GM12875 (cell line): ENCODE data around the gene GNPDA1.
A peak's percentile ranks its signal among the peaks of the same experiment; 100 is the strongest.

Source experiments
- H3K4me3 ChIP-seq: one replicate; pipeline ENCODE4 v1.5.1; 2011; ENCODE audit warnings: low read depth, low read length, control low read depth
- TF ChIP-seq, protein P1 (sequence below): IDR thresholded peaks from 2 replicates; pipeline ENCODE4 v1.5.1; 2011; ENCODE audit warnings: low read depth, mild to moderate bottlenecking, control low read depth, inconsistent platforms, low read length, moderate library complexity, borderline replicate concordance; ENCODE audit not compliant: insufficient read depth

Gene GNPDA1

GRCh38 chr5:141982626-141983025 is 30.2 kb downstream of the GNPDA1 start:
- H3K4me3 ChIP-seq, result no peak overlapping the region
- TF ChIP-seq, protein P1, sequence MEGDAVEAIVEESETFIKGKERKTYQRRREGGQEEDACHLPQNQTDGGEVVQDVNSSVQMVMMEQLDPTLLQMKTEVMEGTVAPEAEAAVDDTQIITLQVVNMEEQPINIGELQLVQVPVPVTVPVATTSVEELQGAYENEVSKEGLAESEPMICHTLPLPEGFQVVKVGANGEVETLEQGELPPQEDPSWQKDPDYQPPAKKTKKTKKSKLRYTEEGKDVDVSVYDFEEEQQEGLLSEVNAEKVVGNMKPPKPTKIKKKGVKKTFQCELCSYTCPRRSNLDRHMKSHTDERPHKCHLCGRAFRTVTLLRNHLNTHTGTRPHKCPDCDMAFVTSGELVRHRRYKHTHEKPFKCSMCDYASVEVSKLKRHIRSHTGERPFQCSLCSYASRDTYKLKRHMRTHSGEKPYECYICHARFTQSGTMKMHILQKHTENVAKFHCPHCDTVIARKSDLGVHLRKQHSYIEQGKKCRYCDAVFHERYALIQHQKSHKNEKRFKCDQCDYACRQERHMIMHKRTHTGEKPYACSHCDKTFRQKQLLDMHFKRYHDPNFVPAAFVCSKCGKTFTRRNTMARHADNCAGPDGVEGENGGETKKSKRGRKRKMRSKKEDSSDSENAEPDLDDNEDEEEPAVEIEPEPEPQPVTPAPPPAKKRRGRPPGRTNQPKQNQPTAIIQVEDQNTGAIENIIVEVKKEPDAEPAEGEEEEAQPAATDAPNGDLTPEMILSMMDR, result no peak

- H3K4me3 ChIP-seq, result no peak overlapping the region
- TF ChIP-seq, protein P1, result no peak
Measured at GRCh38 chr5:141978389-141978788, 34.4 kb downstream of the GNPDA1 start.

DNA sequence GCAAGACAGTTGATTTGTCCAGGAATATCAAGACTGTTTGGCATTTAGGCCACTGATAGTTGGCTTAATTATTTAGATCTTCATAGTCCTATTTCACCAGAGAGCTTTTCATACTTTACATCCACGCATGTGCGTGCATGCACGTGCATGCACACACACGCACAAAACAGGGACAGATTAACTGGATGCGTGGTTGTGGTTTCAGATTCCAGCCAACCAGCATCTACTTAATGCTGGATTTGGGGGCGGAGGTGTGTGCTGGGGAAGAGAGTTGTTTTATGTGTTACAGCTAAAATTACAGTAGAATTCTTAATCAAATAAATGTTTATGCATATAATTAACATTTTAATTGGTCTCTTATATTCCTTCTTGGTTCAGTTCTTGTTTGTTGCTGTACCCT is 36.7 kb downstream of the GNPDA1 start:
- TF ChIP-seq, protein P1, result no peak
- no peak overlapping the region for H3K4me3 ChIP-seq

DNA sequence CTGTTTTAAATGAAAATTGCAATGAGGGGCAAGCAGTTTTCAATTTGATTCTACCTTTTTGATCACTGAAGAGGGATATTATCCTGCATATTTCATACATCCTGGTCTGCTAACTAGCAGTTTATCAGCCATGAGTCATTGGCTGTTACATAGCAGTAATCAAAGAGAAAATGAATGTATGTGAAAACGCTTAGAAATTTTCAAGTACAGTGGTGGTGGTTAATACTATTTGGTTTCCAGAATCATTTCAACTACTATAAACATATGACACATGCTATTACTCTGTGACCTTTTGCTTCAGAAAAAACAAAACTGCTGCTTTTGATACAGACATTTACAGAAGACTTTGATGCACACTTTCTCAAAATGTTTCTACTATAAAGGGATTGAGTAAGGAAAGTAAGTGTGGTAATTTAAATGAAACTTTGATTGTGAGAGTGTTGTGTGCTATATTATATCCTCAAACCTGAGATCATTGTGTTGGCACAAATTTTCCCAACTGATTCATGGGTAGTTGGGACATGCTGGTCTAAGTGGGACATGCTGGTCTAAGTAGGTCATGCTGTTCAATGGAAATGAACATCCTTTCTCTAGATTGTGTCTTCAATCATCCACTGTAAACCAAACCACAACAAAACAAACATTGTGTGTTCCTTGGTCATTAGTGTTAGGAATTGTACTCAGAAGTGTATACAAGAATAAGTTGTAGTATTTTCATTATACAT is 38.8 kb downstream of the GNPDA1 start:
- H3K4me3 ChIP-seq, result no peak overlapping the region
- TF ChIP-seq, protein P1, result no peak

- peak overlapping the region; percentile 79 for H3K4me3 ChIP-seq
- TF ChIP-seq, protein P1, result no peak
Measured at GRCh38 chr5:141969783-141970771, 42.8 kb downstream of the GNPDA1 start.

GRCh38 chr5:141968914-141969608 is 43.8 kb downstream of the GNPDA1 start, which contains the start of gene RNF14:
RNF14 (plus strand) TSS chr5:141969105; CDS start chr5:141973589, 4,484 bp downstream.
- TF ChIP-seq, protein P1, result peak; percentile 99
- H3K4me3 ChIP-seq, result peak within 1 kb of the TSS; percentile 79
